UCSD-AML1 (cell line): ENCODE measurements around the gene AQP5.

Source experiments
- DNase-seq: peaks from one replicate; lab custom pipeline; 2025; ENCODE audit not compliant: unreplicated experiment; lab: John Stamatoyannopoulos, UW

The AQP5 gene

GRCh38 chr12:49932023-49932422 is 29.6 kb upstream of the AQP5 start:
- no peak for DNase-seq

GRCh38 chr12:49932533-49933130 is 29.0 kb upstream of the AQP5 start:
- DNase-seq, result no peak

- no peak for DNase-seq
Measured at GRCh38 chr12:49933796-49934195, 27.9 kb upstream of the AQP5 start.

- DNase-seq, result no peak
Measured at GRCh38 chr12:49934505-49934904, 27.2 kb upstream of the AQP5 start.

- DNase-seq, result no peak
Measured at GRCh38 chr12:49936925-49937324, 24.7 kb upstream of the AQP5 start.

- no peak for DNase-seq
Measured at GRCh38 chr12:49937639-49938300, 23.9 kb upstream of the AQP5 start.

- no peak for DNase-seq
Measured at GRCh38 chr12:49939307-49939706, 22.4 kb upstream of the AQP5 start.

- no peak for DNase-seq
Measured at GRCh38 chr12:49939707-49940106, 22.0 kb upstream of the AQP5 start.

GRCh38 chr12:49941556-49942511 is 19.8 kb upstream of the AQP5 start:
- DNase-seq, result no peak

GRCh38 chr12:49942512-49942893 is 19.2 kb upstream of the AQP5 start:
- DNase-seq, result no peak

GRCh38 chr12:49942921-49943624 is 18.6 kb upstream of the AQP5 start:
- DNase-seq, result no peak

GRCh38 chr12:49943625-49943960 is 18.1 kb upstream of the AQP5 start:
- DNase-seq, result no peak

- no peak for DNase-seq
Measured at GRCh38 chr12:49944046-49944445, 17.6 kb upstream of the AQP5 start.

- DNase-seq, result no peak
Measured at GRCh38 chr12:49944718-49945117, 17.0 kb upstream of the AQP5 start.

- DNase-seq, result peak; percentile 72
Measured at GRCh38 chr12:49945394-49946080, 16.1 kb upstream of the AQP5 start.

- no peak for DNase-seq
Measured at GRCh38 chr12:49946086-49946485, 15.6 kb upstream of the AQP5 start.

- DNase-seq, result no peak
Measured at GRCh38 chr12:49946497-49946896, 15.2 kb upstream of the AQP5 start.

- no peak for DNase-seq
Measured at GRCh38 chr12:49947593-49948226, 14.0 kb upstream of the AQP5 start.

- no peak for DNase-seq
Measured at GRCh38 chr12:49948866-49949845, 12.5 kb upstream of the AQP5 start.
